ENCODE data around the gene ECSCR.
"Not testable (repeated sequence)": the region's sequence is repeated elsewhere in the genome, so short reads cannot be mapped to it uniquely, and the experiment has no call there.

The ECSCR gene, protein sequence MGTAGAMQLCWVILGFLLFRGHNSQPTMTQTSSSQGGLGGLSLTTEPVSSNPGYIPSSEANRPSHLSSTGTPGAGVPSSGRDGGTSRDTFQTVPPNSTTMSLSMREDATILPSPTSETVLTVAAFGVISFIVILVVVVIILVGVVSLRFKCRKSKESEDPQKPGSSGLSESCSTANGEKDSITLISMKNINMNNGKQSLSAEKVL

DNA sequence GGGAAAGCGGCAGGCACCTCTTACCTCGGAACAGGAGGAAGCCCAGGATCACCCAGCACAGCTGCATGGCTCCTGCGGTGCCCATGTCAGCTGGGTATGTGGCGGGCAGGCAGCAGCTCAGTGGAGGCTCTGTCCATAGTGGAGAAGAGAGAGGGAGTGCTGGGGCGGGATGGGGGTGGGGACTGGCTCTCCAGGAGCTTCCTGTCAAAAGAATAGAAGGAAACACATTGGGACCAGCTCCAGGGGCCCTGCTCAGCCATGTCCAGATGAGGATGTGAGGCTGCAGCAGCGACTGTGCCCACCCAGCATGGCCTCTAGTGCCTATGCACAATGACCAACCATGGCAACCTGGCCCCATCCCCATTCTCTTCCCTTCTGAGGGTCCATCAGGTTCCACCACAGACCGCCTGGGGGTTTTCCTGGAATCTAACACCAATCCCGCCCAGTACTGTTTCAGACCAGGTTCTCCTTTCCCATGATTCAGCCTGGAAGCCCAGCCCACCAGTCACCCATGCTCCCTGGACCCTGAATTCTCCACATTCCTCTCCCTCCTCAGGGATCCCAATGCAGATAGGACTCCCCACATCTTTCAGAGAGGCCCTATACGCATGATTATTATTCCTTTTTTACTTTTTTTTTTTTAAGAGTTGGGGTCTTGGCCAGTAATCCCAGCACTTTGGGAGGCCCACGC is at the start of gene ECSCR:
TSS of gene ECSCR (minus strand) at position 158 of the 691 bp plus-strand sequence. CDS start at position 85, 73 bp downstream.
- TF ChIP-seq ZNF274 (IDR thresholded peaks at IDR 0.05; ENCODE audit: low read depth, low read length), result no peak
- H3K4me3 ChIP-seq (ENCODE audit: low read length), result no peak within 1 kb of the TSS

DNA sequence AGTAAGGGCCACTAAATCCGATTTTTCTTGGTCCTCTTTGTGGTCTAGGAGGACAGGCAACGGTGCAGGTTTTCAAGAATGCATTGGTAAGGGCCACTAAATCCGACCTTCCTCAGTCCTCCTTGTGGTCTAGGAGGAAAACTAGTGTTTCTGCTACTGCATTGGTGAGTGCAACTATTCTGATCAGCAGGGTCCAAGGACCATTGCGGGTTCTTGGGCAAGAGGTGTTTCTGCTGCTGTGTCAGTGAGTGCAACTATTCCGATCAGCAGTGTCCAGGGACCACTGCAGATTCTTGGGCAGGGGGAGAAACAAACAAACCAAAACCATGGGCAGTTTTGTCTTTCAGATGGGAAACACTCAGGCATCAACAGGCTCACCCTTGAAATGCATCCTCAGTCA is 42.2 kb upstream of the ECSCR start:
- H3K4me3 ChIP-seq (ENCODE audit: low read length), result not testable (repeated sequence)

DNA sequence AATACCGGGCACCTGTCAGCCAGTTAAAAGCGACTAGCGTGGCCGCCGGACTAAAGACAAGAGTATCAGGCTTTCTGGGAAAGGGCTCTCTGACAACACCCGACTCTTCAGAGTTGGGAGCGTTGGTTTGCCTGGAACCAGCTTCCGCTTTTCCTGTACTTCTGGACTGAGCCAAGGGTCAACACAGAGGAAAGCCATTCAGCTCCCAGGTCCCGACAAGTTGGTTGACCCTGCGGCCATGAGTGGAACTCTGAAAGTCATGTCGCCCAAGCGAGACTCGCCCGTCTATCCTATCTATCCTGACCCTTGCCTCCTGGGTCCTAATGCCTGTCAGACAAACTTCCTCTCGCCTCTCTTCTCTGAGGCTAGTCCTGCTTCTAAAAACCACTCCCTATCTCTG is 41.3 kb upstream of the ECSCR start:
- H3K4me3 ChIP-seq (ENCODE audit: low read length), result not testable (repeated sequence)

DNA sequence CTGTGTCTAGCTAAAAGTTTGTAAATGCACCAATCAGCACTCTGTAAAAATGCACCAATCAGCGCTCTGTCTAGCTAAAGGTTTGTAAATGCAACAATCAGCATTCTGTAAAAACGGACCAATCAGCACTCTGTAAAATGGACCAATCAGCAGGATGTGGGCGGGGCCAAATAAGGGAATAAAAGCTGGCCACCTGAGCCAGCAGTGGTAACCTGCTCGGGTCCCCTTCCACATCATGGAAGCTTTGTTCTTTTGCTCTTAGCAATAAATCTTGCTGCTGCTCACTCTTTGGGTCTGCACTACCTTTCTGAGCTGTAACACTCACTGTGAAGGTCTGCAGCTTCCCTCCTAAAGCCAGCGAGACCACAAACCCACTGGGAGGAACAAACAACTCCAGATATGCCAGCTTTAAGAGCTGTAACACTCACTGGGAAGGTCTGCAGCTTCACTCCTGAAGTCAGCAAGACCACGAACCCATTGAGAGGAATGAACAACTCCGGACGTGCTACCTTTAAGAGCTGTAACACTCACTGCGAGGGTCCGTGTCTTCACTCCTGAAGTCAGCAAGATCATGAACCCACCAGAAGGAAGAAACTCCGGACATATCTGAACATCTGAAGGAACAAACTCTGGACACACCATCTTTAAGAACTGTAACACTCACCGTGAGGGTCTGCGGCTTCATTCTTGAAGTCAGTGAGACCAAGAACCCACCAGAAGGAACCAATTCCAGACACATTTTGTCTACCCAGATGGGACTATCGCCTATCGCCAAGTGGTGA is 40.7 kb upstream of the ECSCR start:
- not testable (repeated sequence) for H3K4me3 ChIP-seq (ENCODE audit: low read length)

DNA sequence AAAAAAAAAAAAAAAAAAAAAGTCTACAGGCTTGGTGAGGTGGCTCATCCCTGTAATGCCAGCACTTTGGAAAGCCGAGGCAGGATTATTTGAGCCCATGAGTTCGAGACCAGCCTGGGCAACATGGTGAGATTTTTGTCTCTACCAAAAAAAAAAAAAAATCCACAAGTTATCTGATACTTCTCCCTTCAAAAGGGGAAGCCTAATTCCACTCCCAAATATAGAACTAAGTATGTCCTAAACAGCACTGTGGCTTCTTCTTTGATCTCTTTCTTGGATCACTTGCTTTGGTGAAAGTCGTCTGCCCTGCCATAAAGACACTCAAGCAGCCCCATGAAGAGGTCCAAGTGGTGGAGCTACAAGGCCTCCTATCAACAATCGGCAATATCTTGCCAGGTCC is 38.8 kb upstream of the ECSCR start:
- H3K4me3 ChIP-seq (ENCODE audit: low read length), result no peak overlapping the region
- no peak for TF ChIP-seq ZNF274 (IDR thresholded peaks at IDR 0.05; ENCODE audit: low read depth, low read length)

DNA sequence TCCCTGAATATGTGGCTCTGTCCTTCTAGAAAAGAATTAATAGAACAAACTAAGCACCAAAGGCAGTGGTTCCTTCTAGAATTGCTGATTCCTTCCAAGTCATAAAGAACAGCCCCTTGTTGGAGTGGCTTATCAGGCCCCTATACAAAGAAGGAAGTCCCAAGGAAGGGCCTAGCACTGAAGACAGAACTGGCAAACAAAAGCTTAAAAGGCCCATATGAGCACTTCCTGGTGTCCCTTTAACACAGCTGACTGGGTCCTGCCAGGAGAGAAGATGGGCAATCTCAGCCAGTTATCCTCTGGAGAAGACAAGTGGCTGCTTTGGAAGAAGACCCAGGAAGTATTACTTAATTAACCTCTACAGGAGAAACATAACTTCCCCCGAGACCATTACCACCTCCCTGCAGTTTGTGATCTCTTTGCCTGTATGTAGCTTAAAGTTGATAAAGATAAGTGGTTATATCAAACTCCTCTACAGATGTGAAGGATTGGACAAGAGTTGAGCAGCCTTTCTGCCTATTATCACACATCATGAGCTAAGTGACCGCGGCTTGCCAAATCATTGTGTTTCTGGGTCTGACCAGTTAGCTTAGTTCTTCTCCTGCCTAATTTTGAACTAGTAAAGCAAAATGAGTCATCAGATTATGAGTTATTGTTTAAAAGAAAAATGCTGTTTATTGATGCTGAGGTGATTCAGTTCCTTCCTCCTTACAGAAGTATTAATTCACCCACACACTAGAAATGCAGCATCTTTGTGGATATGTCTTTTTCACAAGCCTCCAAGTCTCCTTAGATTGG is 33.3 kb upstream of the ECSCR start:
- no peak for TF ChIP-seq ZNF274 (IDR thresholded peaks at IDR 0.05; ENCODE audit: low read depth, low read length)
- H3K4me3 ChIP-seq (ENCODE audit: low read length), result no peak overlapping the region

DNA sequence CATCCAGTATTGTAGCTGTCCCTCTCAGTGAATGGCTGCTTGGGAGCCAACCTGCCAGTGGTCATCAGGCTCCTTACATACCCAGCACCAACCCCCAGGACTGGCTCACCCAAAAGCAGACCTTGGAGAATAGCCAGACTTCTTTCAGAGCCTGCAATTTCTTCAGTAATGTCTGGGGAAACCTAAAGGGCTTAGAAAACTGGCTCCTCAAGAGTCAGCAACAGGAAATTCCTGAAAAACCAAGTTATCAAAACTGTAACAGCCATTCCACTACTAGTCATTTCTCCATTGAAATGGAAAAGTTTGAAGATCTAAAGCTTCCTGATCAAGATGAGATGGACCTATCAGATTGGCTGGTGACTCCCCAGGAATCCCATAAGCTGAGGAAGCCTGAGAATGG is 32.3 kb upstream of the ECSCR start:
- H3K4me3 ChIP-seq (ENCODE audit: low read length), result no peak overlapping the region
- TF ChIP-seq ZNF274 (IDR thresholded peaks at IDR 0.05; ENCODE audit: low read depth, low read length), result no peak

DNA sequence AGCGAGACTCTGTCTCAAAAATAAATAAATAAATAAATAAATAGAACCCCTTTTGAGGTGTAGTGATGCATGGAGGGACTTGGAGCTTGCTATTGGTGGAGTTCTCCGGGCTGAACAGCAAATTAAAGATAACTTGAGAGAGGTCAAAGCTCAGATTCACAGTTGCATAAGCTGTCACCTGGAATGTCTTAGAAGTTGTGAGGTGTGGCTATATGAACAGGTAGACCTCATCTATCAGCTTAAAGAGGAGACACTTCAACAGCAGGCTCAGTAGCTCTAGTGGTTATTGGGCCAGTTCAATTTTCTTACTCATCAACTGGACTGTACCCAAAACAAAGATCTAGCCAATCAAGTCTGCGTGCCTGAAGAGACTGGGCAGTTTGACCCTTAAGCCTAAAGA is 31.7 kb upstream of the ECSCR start:
- no peak for TF ChIP-seq ZNF274 (IDR thresholded peaks at IDR 0.05; ENCODE audit: low read depth, low read length)
- no peak overlapping the region for H3K4me3 ChIP-seq (ENCODE audit: low read length)

DNA sequence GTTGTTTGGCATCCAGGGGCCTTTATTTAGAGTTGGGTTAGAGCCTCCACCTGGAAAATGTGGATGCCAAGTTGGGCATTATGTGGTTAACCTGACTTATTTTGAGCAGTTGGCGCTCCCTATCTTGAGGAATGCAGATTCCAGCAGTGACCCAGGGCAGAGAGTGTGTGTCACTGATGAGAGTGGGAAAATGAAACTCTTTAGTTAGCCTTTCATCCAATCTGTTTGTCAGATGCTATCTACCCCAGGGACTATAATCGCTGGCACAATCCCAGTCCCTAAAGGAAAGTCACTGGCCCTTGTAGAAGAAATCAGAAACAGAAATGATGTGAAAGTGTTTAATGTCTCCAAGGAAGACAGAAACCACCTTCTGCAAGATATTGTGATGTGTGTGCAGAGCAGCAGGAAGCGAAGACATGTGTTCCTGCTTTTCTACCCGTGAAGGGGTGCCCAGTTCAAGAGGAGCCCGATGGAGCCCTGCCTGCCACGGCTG is 30.2 kb upstream of the ECSCR start:
- no peak overlapping the region for H3K4me3 ChIP-seq (ENCODE audit: low read length)

DNA sequence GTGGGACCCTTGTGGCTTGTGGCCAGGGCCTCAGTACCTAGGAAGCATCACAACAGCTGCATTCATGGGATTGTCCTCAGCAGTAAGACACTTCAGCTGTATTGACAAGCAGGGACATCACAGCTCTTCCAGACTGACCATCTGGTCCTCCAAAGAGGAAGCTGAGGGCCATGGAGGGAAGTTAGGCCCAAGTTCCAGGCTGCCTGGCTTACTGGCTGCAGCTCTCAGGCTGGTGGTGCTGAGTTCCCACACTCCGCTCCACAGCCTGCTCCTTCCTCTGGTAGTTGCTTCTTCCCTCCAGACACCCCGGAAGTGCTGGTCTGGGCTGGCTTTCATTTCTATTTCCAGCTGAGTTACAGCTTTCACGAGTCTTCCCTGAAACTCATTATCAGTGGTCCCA is 25.7 kb upstream of the ECSCR start:
- TF ChIP-seq ZNF274 (IDR thresholded peaks at IDR 0.05; ENCODE audit: low read depth, low read length), result no peak
- H3K4me3 ChIP-seq (ENCODE audit: low read length), result no peak overlapping the region

More for the DNA sequence above, 30.2 kb upstream of the ECSCR start:
- TF ChIP-seq ZNF274 (IDR thresholded peaks at IDR 0.05; ENCODE audit: low read depth, low read length), result no peak

DNA sequence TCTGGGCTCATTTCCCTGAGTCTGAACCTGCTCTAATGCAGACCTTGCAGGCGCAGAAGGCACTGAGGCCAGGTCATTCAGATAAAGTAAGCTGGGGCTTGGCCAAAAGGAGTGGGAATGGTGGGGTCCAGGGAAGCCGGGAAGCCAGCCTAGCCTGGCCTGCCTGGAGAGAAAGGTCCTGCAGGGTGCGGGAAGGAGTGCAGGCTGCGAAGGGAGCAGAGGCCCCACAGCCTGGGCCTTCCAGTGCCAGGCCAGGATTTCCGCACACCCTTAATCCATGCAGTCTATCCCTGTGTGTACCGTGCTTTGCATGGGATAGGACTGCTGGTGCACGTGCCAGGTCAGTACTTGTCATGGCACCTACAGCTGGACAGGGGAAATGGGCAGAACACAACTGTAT is 23.7 kb upstream of the ECSCR start:
- no peak for TF ChIP-seq ZNF274 (IDR thresholded peaks at IDR 0.05; ENCODE audit: low read depth, low read length)
- no peak overlapping the region for H3K4me3 ChIP-seq (ENCODE audit: low read length)

DNA sequence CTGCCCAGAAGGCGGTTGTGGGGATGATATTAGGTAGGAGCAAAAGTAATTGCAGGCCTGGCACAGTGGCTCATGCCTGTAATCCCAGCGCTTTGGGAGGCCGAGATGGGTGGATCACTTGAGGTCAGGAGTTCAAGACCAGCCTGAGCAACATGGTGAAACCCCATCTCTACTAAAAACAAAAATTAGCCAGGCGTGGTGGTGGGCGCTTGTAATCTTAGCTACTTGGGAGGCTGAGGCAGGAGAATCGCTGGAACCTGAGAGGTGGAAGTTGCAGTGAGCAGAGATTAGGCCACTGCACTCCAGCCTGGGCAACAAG is 20.3 kb upstream of the ECSCR start:
- H3K4me3 ChIP-seq (ENCODE audit: low read length), result peak overlapping the region; percentile 50; the same call in 1 of the 2 replicates

DNA sequence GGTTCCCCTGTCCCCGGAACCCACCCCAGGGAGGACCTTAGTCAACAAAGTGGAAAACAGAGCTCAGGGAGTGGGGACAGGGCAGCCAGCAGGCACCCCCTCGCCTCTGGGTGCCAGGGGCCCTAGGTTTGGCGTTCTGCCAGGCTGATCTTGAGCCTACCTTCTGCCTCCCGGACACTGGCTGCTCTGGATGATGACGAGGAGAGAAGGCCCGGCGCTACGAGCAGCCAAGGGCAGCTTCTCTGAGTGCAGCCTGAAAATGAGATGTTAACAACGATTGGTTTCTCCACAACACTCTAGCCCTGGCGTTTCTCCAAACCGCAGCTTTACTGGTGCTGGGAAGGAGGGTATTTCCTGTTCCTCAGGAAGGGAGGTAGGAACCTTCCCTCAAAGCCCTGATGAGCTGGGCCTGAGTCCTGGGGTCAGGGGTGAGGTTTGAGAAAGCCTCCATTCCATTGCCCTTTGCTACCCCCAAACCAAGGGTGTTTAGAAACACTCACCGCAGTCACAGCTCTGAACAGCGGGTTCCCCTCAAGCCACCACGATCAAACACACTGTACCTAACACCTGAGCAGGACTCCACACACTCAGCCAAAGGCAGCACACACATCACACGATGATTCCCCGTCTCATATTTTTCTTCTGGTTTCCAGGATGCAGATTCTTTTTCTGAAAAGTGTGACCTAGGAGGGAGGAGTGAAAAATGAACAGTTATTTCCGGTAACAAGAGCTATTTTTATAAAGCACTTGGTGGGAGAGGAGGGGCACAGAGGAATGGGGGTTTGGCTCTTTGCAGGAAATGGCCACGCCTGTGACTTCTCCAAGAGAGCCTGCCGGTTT is 19.7 kb upstream of the ECSCR start, which contains the start of gene STING1:
TSS of gene STING1 (minus strand) at position 709 of the 840 bp plus-strand sequence. CDS start 1,054 bp downstream, outside the sequence.
- peak within 1 kb of the TSS; percentile 50; the same call in 1 of the 2 replicates for H3K4me3 ChIP-seq (ENCODE audit: low read length)

More for the DNA sequence above, 19.7 kb upstream of the ECSCR start, which contains the start of gene STING1:
- TF ChIP-seq ZNF274 (IDR thresholded peaks at IDR 0.05; ENCODE audit: low read depth, low read length), result no peak
